GM18499 (cell line): ENCODE data around the gene NCOR1.
"Not testable (repeated sequence)": the region's sequence is repeated elsewhere in the genome, so short reads cannot be mapped to it uniquely, and the experiment has no call there.

Experiments used
- ATAC-seq: cut with Tn5 transposase; IDR thresholded peaks from one replicate; pipeline ENCODE4 v1.9.1; 2021; ENCODE audit warnings: moderate number of reproducible peaks; ENCODE audit not compliant: insufficient read depth, unreplicated experiment

NCOR1 gene

GRCh38 chr17:16215965-16216316 lies 607 bp upstream of the NCOR1 start:
- ATAC-seq = no peak

DNA sequence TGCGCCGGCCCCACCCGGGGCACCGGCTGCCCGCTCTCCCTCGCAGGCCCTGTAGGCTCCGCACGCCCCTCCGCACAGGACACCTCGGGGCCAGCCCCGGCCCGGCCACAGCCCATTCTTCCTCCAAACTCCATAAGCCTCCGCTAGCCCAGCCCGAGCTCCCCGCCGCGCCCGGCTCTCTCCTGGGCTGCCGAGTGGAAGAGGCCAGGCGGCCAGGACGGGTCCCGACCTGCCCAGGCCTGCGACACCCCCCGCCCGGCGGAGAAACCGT lies 397 bp downstream of the NCOR1 start:
- no peak for ATAC-seq

DNA sequence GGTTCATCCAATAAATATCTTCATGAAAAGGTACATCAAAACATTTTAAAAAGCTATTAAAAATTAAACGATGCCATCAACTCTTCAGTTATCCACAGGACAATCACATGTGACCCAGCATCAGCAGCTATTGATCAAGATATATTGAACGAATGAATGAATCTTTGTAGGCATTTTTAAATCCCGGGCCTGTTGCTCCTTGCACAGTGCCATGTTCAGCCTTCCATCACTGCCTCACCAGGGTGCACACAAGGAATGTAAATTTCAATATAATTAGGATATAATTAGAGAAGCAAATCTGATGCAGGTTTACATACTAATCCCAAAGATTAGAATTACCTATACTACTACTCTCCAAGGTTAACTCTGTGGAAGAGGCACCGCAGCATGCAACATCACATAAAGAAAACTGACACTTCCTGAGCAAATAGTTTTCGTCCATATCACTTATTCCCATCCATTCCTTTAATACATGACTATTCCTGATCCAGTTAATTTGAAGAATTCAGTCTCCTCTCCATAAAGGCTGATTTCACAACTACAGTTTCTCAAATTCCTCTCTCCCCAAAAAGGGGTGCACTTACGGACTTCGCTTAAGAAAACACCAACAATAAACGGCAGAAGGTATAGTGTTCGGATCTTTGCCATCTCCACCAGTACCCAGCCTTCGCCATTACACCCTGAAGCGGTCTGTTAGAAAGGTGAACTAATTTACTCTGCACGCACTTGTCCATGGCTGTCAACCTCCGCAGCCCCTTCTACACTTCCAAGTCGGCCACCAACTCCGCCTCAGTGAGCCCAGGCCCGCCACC lies 938 bp downstream of the NCOR1 start:
- no peak for ATAC-seq

DNA sequence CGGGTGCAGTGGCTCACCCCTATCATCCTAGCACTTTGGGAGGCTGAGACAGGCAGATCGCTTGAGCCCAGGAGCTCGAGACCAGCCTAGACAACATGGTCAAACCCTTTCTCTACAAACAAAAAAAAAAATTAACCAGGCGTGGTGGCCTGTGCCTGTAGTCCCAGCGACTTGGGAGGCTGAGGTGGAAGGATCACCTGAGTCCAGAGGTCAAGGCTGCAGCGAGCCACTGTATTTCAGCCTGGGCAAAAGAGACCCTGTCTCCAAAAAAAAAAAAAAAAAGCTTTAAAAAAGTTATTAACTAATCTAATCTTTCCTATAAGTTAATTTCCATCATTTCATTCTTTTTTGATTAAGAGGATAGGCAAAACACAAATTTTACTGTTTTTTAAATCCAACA lies 2.5 kb downstream of the NCOR1 start:
- ATAC-seq = no peak

GRCh38 chr17:16211590-16211989 lies 3.7 kb downstream of the NCOR1 start:
- no peak for ATAC-seq

GRCh38 chr17:16204763-16205162 lies 10.6 kb downstream of the NCOR1 start:
- not testable (repeated sequence) for ATAC-seq

DNA sequence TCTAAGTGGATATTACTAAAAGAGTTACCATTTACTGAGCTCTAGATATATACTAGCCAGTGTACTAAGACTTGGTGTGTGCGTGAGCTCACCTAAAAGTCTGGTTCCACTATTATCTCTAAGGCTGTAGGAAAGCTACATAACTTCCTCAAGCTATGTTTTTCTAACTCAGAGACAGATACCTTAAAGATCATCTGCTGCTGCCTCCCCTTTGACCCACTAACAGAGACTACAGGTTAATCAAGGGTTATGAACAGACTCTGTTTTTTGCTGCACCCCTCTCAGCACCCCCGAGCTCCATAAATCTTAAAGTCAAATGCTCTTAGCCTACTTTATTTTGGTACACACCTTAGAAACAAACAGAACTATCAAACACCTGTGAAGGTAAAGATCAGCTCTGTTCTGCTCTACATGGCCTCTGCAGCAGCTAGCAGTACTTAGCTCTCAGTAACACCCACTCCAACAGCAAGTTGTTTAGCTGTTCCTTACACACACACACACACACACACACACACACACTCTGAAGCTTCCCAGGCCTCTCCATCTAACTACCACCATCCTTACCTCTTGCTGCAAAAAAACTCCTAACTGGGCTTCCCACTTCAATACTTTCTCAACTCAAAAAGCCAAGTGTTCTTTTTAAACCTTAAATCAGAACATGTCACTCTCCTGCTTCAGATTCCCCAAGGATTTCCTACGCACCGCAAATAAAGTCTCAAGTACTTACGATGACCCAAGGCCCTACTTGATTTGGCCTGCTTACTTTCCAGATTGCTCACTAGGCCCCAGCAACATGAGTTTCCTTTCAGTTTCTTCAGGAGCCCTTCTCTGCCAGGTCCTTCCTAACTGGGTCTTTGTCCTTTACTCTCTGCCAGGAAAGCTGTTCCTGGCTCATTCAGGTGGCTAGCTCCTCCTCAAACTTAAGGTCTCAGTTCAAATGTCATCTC lies 12.5 kb downstream of the NCOR1 start:
- ATAC-seq = not testable (repeated sequence)

- not testable (repeated sequence) for ATAC-seq
Measured at GRCh38 chr17:16201693-16202131, 13.6 kb downstream of the NCOR1 start.

DNA sequence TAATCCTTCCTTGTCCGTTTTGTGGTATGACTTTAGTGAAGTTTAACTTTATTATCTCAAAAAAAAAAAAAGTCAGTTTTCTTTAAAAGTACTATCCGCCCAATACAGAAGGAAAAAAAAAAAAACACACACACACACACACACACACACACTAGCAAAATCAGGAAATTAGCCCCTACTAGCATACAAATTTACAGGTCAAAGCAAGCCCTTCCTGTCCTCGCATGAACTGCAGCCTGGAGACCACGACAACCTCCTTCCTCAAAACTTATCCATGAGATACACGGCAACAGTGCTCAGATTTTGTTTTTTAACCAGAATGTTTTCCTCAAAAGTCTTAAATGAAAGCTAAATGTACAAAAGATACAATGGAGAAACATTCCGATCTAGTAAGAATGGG lies 16.2 kb downstream of the NCOR1 start:
- ATAC-seq = no peak

DNA sequence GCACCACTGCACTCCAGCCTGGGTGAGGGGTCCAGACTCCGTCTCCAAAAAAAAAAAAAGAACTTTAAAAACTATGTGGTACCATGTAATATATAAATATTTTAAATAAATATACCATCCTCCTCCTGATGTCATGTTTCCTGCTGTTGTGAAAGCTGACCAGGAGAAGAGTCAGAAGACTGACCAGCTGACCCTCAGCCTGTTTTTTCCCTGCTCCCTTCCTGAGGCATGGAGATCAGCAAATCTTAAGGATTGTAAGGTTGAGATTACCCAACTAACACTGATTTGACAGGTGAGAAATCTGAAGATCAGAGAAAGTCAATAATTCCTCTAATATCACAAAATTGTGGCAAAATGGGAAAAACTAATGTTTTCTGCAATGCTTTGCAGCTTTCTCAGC lies 18.1 kb downstream of the NCOR1 start:
- no peak for ATAC-seq

DNA sequence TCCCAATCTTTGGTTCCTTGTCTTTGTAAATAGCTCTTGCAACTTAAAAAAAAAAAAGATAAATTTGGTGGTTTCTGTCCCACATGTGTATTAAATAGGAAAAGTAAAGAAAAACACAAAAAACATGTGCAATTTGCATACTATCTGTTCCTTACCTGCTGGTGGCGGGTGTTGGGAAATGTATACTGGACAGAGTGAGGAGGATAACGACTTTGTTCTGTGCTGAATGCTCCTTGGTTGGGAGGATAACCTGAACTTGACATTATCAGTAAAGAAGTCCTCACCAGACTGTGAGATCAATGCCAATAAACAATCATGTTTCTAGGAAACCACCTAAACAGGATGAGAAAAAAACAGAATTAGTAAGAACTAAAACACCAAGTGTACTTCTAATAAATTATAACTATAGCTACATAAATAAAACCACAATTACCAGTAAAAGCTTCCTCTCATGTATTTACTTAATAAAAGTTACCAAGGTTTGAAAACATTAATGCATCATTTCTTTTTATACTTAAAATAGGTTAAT lies 21.0 kb downstream of the NCOR1 start:
- ATAC-seq = not testable (repeated sequence)

DNA sequence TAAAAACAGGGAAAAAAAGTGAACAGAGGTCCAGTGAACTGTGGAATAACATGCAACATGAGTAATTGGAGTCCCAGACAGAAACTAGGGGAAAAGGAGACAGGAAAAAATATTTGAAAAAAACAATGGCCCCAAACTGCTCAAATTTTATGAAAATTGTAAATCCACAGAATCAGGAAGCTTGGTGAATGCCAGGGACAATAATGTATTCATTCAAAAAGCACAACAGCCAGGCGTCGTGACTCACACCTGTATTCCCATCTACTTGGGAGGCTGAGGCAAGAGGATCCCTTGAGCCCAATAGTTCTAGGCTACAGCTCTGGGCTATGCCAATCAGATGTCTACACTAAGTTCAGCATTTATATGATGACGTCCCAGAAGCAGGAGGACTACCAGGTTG lies 23.7 kb downstream of the NCOR1 start:
- ATAC-seq = no peak

DNA sequence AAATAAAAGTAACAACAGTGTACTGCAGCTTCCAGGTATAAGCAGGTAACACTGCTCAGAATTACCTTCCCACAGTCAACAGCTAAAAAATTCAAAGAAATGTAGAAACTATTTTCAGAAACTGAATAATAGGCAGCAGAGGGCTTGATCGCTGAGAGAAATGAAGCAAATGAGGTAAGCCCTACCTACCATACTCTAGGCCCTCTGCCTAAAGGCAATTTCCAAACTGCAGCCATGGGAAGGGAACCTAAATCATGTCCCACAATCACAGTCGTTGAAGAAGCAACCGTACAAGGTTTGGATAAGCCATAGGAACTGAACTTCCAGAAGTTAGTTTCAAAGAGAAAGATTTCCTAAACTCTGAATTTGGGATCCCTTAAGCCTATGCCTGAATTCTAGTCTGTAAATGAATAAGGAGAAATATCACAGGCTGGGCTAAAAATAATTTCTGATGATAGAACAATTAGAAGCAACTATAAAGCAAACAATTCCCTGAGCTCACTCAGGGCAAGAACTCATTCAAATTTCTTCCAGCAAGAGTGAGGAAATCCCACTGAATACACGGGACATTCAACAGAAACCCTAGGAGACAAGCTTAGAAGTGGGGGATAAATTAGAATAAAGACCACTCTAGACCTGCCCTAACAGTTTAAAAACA lies 24.5 kb downstream of the NCOR1 start:
- ATAC-seq = no peak

GRCh38 chr17:16189791-16190348 lies 25.5 kb downstream of the NCOR1 start:
- ATAC-seq = no peak

- no peak for ATAC-seq
Measured at GRCh38 chr17:16187642-16188041, 27.7 kb downstream of the NCOR1 start.

- no peak for ATAC-seq
Measured at GRCh38 chr17:16181581-16181980, 33.8 kb downstream of the NCOR1 start.

GRCh38 chr17:16178836-16179235 lies 36.5 kb downstream of the NCOR1 start:
- ATAC-seq = no peak

DNA sequence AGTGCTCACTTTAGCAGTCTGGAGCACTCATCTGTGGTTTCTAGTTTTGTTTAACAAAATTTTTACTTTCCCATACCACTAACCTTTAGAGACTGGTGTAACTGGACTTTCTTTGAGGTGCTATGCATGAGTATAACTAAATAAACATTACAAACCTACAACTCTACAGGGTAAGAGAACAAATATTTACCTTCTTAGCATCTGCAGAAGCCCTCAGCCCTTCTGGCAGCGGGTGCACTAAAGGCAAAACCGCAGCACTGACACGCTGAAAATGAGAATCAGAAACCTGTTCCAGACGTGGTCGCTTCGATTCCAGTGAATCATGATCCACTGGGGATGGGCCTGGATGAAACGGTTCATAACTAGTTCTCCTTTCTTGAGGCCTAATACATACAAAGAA lies 43.7 kb downstream of the NCOR1 start:
- ATAC-seq = no peak

DNA sequence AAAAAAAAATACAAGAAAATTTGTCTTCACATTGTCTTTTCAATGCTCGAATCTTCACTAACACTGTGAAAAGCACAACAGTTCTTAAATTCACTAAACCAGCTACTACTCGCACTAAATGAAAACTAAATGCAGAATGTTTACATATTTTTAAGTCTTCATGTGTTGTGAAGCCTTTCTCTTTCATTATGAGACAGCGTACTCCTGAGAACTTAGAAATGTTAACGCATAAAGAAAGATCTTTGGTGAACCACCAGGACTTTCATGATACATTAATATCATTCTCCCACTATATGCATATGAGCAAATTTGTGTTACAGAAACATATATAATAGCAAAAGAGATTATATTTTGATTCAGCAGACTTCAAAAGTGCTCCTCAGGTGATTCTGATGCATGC lies 48.6 kb downstream of the NCOR1 start:
- ATAC-seq = not testable (repeated sequence)

- no peak for ATAC-seq
Measured at GRCh38 chr17:16158714-16159113, 56.6 kb downstream of the NCOR1 start.

DNA sequence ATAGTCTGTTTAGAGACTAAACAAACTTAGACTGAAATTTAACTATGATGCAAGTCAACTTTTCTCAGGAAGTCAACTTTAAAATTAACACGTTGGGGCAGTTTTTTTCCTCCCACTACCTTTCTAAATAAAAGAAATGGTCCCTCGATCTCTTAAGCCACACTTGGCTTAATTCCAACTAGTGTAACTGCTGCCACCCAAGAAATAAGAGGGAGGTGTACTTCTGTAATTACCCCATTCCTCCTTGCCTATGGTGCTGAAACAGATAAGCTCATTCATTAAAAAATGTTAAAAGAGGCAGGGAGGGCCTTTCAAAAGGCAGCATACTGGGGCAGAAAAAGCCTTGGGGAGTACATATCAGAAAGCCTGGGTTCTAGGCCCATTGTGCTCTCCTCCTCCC lies 59.8 kb downstream of the NCOR1 start:
- ATAC-seq = no peak
